HEK293 (cell line): ENCODE measurements around the gene ZFAND5.

ENCODE experiments used
- CTCF ChIA-PET: fragments of 350-600 bp; formaldehyde crosslinking; extraction: SDS; loops from one replicate; lab custom pipeline; 2021; ENCODE audit warnings: antibody characterized with exemption; lab: Yijun Ruan, JAX
- POLR2A ChIA-PET: fragments of 300-600 bp; formaldehyde crosslinking; extraction: SDS; loops from one replicate; lab custom pipeline; 2020; ENCODE audit warnings: antibody characterized with exemption, inconsistent platforms; lab: Yijun Ruan, JAX
- H3K27ac ChIP-seq: fragments of 200-500 bp; sonication (Bioruptor generic); 2 replicates; pipeline ENCODE4 v1.5.1; 2014; ENCODE audit warnings: low read depth, low read length, control low read depth, inconsistent platforms; ENCODE audit errors: extremely low read depth
- H3K36me3 ChIP-seq, 2 experiments: fragments of 200-500 bp in 1 of 2; sonication (Bioruptor generic) in 1 of 2; 1 replicate in 1 of 2; 2 replicates in 1 of 2; pipeline ENCODE4 v1.5.1; 2014 to 2017; ENCODE audit warnings: inconsistent platforms in 2 of 2, low read length in 2 of 2; ENCODE audit not compliant: control insufficient read depth in 2 of 2, insufficient read depth in 1 of 2
- H3K4me1 ChIP-seq: fragments of 200-500 bp; sonication (Bioruptor generic); 2 replicates; pipeline ENCODE4 v1.5.1; 2014; ENCODE audit warnings: mild to moderate bottlenecking, low read length, inconsistent platforms; ENCODE audit not compliant: control insufficient read depth, insufficient read depth
- H3K4me3 ChIP-seq: 2 replicates; pipeline ENCODE4 v1.5.1; 2011; ENCODE audit warnings: low read depth, mild to moderate bottlenecking, control low read depth, low read length, moderate library complexity
- H3K9me3 ChIP-seq: fragments of 200-500 bp; sonication (Bioruptor generic); 2 replicates; pipeline ENCODE4 v1.5.1; 2014; ENCODE audit warnings: low read depth, low read length, inconsistent platforms; ENCODE audit not compliant: control insufficient read depth, insufficient read depth
- GFI1B ChIP-seq: fragments of 450-650 bp; formaldehyde crosslinking; IDR thresholded peaks from 2 replicates; pipeline ENCODE4 v1.5.1; 2016; ENCODE audit warnings: missing biosample characterization, missing genetic modification characterization
- GLIS2 ChIP-seq: fragments of 450-650 bp; formaldehyde crosslinking; IDR thresholded peaks from 2 replicates; pipeline ENCODE4 v1.5.1; 2016; ENCODE audit warnings: missing biosample characterization, missing genetic modification characterization
- HOXA7 ChIP-seq: sonication (generic); formaldehyde crosslinking; IDR thresholded peaks from 2 replicates; pipeline ENCODE4 v1.8.1; 2022; ENCODE audit warnings: missing genetic modification reagents, borderline replicate concordance
- KLF16 ChIP-seq: fragments of 450-650 bp; formaldehyde crosslinking; IDR thresholded peaks from 2 replicates; pipeline ENCODE4 v1.5.1; 2017; ENCODE audit warnings: missing biosample characterization, missing genetic modification characterization
- REPIN1 ChIP-seq: fragments of 450-650 bp; formaldehyde crosslinking; IDR thresholded peaks from 2 replicates; pipeline ENCODE4 v1.5.1; 2017; ENCODE audit warnings: missing biosample characterization, missing genetic modification characterization, low read depth
- SP7 ChIP-seq: fragments of 450-650 bp; formaldehyde crosslinking; IDR thresholded peaks from 2 replicates; pipeline ENCODE4 v1.5.1; 2016; ENCODE audit warnings: missing biosample characterization, missing genetic modification characterization
- ZBTB20 ChIP-seq: fragments of 450-650 bp; formaldehyde crosslinking; IDR thresholded peaks from 2 replicates; pipeline ENCODE4 v1.5.1; 2016; ENCODE audit warnings: missing biosample characterization, missing genetic modification characterization
- ZBTB21 ChIP-seq: fragments of 450-650 bp; formaldehyde crosslinking; IDR thresholded peaks from 2 replicates; pipeline ENCODE4 v1.5.1; 2017; ENCODE audit warnings: missing biosample characterization, missing genetic modification characterization
- ZNF121 ChIP-seq: fragments of 450-650 bp; formaldehyde crosslinking; IDR thresholded peaks from 2 replicates; pipeline ENCODE4 v1.5.1; 2016; ENCODE audit warnings: missing biosample characterization, missing genetic modification characterization
- ZNF140 ChIP-seq: fragments of 450-650 bp; formaldehyde crosslinking; IDR thresholded peaks from 2 replicates; pipeline ENCODE4 v1.5.1; 2016; ENCODE audit warnings: missing biosample characterization, missing genetic modification characterization
- ZNF146 ChIP-seq: fragments of 450-650 bp; formaldehyde crosslinking; IDR thresholded peaks from 2 replicates; pipeline ENCODE4 v1.5.1; 2016; ENCODE audit warnings: missing biosample characterization, missing genetic modification characterization
- ZNF16 ChIP-seq: fragments of 450-650 bp; formaldehyde crosslinking; IDR thresholded peaks from 2 replicates; pipeline ENCODE4 v1.5.1; 2016; ENCODE audit warnings: low read depth, missing biosample characterization, missing genetic modification characterization
- ZNF394 ChIP-seq: fragments of 450-650 bp; formaldehyde crosslinking; IDR thresholded peaks from 2 replicates; pipeline ENCODE4 v1.5.1; 2016; ENCODE audit warnings: missing biosample characterization, missing genetic modification characterization, mild to moderate bottlenecking, moderate library complexity, borderline replicate concordance
- ZNF416 ChIP-seq: fragments of 450-650 bp; formaldehyde crosslinking; IDR thresholded peaks from 2 replicates; pipeline ENCODE4 v1.5.1; 2016; ENCODE audit warnings: missing biosample characterization, missing genetic modification characterization
- ZNF426 ChIP-seq: fragments of 450-650 bp; formaldehyde crosslinking; IDR thresholded peaks from 2 replicates; pipeline ENCODE4 v1.5.1; 2017; ENCODE audit warnings: missing biosample characterization, missing genetic modification characterization, mild to moderate bottlenecking, inconsistent platforms, moderate library complexity
- ZNF510 ChIP-seq: fragments of 450-650 bp; formaldehyde crosslinking; IDR thresholded peaks from 2 replicates; pipeline ENCODE4 v1.5.1; 2018; ENCODE audit warnings: mild to moderate bottlenecking, missing genetic modification characterization, missing biosample characterization; ENCODE audit not compliant: insufficient replicate concordance
- ZNF513 ChIP-seq: fragments of 450-650 bp; IDR thresholded peaks from 2 replicates; pipeline ENCODE4 v1.5.1; 2018; ENCODE audit warnings: missing biosample characterization, missing genetic modification characterization
- ZNF530 ChIP-seq: fragments of 450-650 bp; formaldehyde crosslinking; IDR thresholded peaks from 2 replicates; pipeline ENCODE4 v1.5.1; 2016; ENCODE audit warnings: low read depth, missing biosample characterization, missing genetic modification characterization
- ZNF549 ChIP-seq: fragments of 450-650 bp; IDR thresholded peaks from 2 replicates; pipeline ENCODE4 v1.5.1; 2018; ENCODE audit warnings: missing biosample characterization, missing genetic modification characterization, mild to moderate bottlenecking, inconsistent platforms, moderate library complexity
- ZNF561 ChIP-seq: fragments of 450-650 bp; IDR thresholded peaks from 2 replicates; pipeline ENCODE4 v1.5.1; 2018; ENCODE audit warnings: missing biosample characterization, missing genetic modification characterization, borderline replicate concordance
- ZNF571 ChIP-seq: fragments of 450-650 bp; formaldehyde crosslinking; IDR thresholded peaks from 2 replicates; pipeline ENCODE4 v1.5.0; 2017; ENCODE audit warnings: missing biosample characterization, missing genetic modification characterization
- ZNF692 ChIP-seq: fragments of 450-650 bp; formaldehyde crosslinking; IDR thresholded peaks from 2 replicates; pipeline ENCODE4 v1.5.1; 2016; ENCODE audit warnings: missing biosample characterization, missing genetic modification characterization
- ZNF76 ChIP-seq: fragments of 450-650 bp; formaldehyde crosslinking; IDR thresholded peaks from 2 replicates; pipeline ENCODE4; 2016; ENCODE audit warnings: low read depth, missing biosample characterization, missing genetic modification characterization, borderline replicate concordance
- ZNF830 ChIP-seq: fragments of 450-650 bp; IDR thresholded peaks from 2 replicates; pipeline ENCODE4 v1.5.0; 2018; ENCODE audit warnings: missing biosample characterization, missing genetic modification characterization, low read depth, mild to moderate bottlenecking, moderate library complexity
- ZNF837 ChIP-seq: fragments of 450-650 bp; formaldehyde crosslinking; IDR thresholded peaks from 2 replicates; pipeline ENCODE4 v1.5.1; 2016; ENCODE audit warnings: missing biosample characterization, missing genetic modification characterization
- ZSCAN18 ChIP-seq: fragments of 450-650 bp; formaldehyde crosslinking; IDR thresholded peaks from 2 replicates; pipeline ENCODE4 v1.5.1; 2016; ENCODE audit warnings: missing biosample characterization, missing genetic modification characterization

The ZFAND5 gene

GRCh38 chr9:72402744-72403143, 37.7 kb upstream of the ZFAND5 start:
- Histone ChIP-seq H3K4me3 (no peak overlapping the region), H3K27ac (no peak overlapping the region), H3K4me1 (no peaks in the 10 kb centered on the region), H3K9me3 (no peaks in the 10 kb centered on the region), H3K36me3 (no peaks in the 10 kb centered on the region)
- CTCF ChIA-PET, result no interaction called here
- TF ChIP-seq ZNF394 (tag by site-specific recombination) (no peak), ZBTB20 (tag by site-specific recombination) (no peak), ZNF692 (tag by site-specific recombination) (no peak)
- POLR2A ChIA-PET, result no interaction called here

- TF ChIP-seq ZNF513 (tag by site-specific recombination), result no peak
- no peak for TF ChIP-seq ZBTB21 (tag by site-specific recombination)
- no peak for TF ChIP-seq GLIS2
- TF ChIP-seq ZNF830 (tag by site-specific recombination), result no peak
- TF ChIP-seq ZNF837 (tag by site-specific recombination), result no peak
- TF ChIP-seq GFI1B, result no peak
- TF ChIP-seq ZNF426, result no peak
- no peak for TF ChIP-seq REPIN1 (tag by site-specific recombination)
- no peak for TF ChIP-seq ZNF146
- no peak for TF ChIP-seq ZNF76 (tag by site-specific recombination)
- no peak for TF ChIP-seq ZNF549 (tag by site-specific recombination)
- TF ChIP-seq ZNF416 (tag by site-specific recombination), result no peak
- POLR2A ChIA-PET, result interaction anchor here (0.7 to 2.9 kb wide), 2 partner anchors 29 to 36 kb away, joined by 6 to 8 read pairs; partner anchors contain the start of gene ZFAND5
- CTCF ChIA-PET, result interaction anchor here (0.6 to 1.2 kb wide), 5 partner anchors 11 to 582 kb away, joined by 3 to 7 read pairs (median 4); no protein-coding TSS in a partner anchor
These were observed 36.4 kb upstream of the ZFAND5 start for GRCh38 chr9:72401396-72401795.

GRCh38 chr9:72400866-72401265, 35.9 kb upstream of the ZFAND5 start:
- no peaks in the 10 kb centered on the region for H3K9me3 ChIP-seq
- no peaks in the 10 kb centered on the region for H3K36me3 ChIP-seq
- no peak overlapping the region for H3K4me3 ChIP-seq
- ChIA-PET POLR2A (interaction anchor here (2.9 kb wide), 1 partner anchor 36 kb away, joined by 8 read pairs; the partner anchor contains the start of gene ZFAND5), CTCF (interaction anchor here (0.9 to 1.2 kb wide), 2 partner anchors 16 to 65 kb away, joined by 3 to 6 read pairs; no protein-coding TSS in a partner anchor)
- H3K4me1 ChIP-seq, result peaks cover 6% of the 10 kb centered on the region; the same call in 1 of the 2 replicates
- H3K27ac ChIP-seq, result no peak overlapping the region
- no peak for TF ChIP-seq HOXA7 (CRISPR knock-in tag)
- TF ChIP-seq ZNF530 (tag by site-specific recombination), result no peak
- TF ChIP-seq ZNF510, result no peak
- TF ChIP-seq ZNF16 (tag by site-specific recombination), result no peak
- TF ChIP-seq ZSCAN18, result no peak
- TF ChIP-seq ZNF394 (tag by site-specific recombination), result no peak
- no peak for TF ChIP-seq ZNF140 (tag by site-specific recombination)
- TF ChIP-seq ZNF121 (tag by site-specific recombination), result no peak
- TF ChIP-seq SP7 (tag by site-specific recombination), result no peak
- no peak for TF ChIP-seq ZNF571 (tag by site-specific recombination)
- no peak for TF ChIP-seq KLF16 (tag by site-specific recombination)
- TF ChIP-seq ZNF561 (tag by site-specific recombination), result no peak

More at GRCh38 chr9:72401396-72401795, 36.4 kb upstream of the ZFAND5 start:
- Histone ChIP-seq H3K9me3 (no peaks in the 10 kb centered on the region), H3K27ac (no peak overlapping the region), H3K4me3 (no peak overlapping the region), H3K4me1 (peaks cover under 1% of the 10 kb centered on the region; the same call in 1 of the 2 replicates), H3K36me3 (no peaks in the 10 kb centered on the region)
